GM20431 (cell line): ENCODE data around the gene PODNL1.

Experiments
- in situ Hi-C: fragments of 300-500 bp; cut with MseI, MboI; formaldehyde crosslinking; loops from one replicate; pipeline ENCODE4 v1.15.0; 2020; ENCODE audit warnings: low sequenced_read_pairs; ENCODE audit not compliant: unreplicated experiment

Gene PODNL1

DNA sequence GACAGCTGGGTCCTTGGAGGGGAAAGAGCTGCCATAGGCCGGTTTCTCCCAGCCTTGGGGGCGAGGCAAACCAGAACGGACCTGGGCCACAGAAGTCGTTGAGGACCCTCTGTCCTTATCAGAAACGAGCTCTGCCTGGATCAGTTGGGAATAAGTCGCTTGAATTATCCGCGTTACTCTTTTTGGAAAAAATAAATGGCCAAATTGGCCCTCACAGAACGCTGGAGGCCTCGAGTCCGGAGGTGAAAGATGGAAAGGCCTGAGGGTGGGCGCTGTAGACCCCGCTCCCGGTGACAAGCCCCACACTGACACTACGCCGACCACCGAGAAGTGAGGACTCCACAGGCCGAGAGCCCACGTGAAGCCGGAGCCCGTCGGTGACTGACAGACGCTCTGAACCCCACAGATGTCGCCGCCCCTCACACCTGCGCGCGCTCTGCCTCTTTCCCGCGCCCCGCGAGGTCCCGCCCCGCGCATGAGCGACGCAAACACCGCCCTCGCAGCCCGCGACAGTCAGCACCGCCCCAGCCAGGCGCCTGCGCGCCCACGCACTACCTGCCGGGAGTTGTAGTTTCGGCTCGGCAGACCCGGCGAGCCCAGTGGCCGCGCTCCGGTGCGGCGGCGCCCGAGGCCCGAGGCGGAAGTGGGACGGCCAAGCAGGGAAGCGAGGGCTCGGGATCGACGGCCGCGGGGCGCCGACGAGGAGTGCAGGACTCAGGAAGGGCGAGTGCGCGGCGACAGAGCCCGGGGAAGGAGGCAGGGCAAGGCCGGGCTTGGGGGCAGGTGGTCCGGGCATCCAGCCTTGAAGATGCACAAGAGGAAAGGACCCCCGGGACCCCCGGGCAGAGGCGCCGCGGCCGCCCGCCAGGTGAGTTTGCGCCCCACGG, 32.3 kb downstream of the PODNL1 start, which contains the start of the genes BRME1 and CC2D1A:
Gene BRME1 (minus strand): TSS at position 484 of the 887 bp plus-strand sequence. CDS start 1,225 bp downstream, outside the sequence.
Gene CC2D1A (plus strand): TSS at position 568 of the 887 bp plus-strand sequence. CDS start 241 bp downstream, at position 809.
- in situ Hi-C loops: no loop called here

DNA sequence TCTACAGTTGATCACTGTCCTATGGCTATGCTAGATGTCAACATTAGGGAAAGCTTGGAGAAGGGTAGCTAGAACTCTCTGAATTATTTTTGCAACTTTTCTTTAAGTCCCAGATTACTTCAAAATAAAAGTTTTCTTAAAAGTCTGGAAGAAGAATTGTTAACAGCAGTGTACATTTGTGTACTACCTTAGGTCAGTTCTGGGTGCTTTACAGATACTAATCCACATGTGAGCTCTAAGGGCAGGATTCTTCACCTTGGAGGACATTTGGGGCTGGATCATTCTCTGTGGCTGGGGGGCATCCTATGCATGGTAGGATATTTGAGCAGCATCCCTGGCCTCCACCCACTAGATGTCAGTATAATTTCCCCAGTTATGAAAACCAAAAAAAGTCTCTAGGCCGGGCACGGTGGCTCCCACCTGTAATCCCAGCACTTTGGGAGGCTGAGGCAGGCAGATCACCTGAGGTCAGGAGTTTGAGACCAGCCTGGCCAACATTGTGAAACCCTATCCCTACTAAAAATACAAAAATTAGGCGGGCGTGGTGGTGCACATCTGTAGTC, 35.1 kb downstream of the PODNL1 start:
- in situ Hi-C loops: no loop called here

DNA sequence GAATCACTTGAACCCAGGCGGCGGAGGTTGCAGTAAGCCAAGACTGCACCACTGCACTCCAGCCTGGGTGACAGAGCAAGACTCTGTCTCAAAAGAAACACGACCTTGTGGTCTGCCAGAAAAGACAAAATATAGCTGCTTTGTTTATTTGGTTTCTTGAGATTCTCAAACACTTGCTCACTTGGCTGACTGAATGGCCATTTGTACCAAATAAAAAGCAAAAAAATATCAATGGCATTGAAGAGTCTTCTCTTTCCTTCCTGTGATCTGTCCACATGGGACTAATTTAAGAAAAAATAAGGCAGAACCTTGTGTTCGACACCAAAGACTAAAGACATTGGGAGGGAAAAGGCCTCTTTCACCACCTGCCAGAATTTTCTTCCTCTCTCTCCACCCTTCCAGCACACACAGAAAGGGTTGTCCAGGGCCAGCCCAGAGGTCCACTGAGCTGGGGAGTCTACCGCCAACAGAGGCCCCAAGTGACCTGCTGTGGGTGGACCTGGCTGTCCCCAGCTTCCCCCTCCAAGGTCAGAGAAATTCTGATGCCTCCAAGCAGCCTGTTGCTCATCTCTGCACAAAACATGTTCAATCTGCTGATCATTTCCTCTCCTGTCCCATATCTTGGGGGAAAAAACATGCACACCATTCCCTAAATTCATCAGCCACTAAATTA, 38.2 kb downstream of the PODNL1 start:
- in situ Hi-C loops: loop anchor here (10.0 kb wide), 1 partner anchor 145 kb away; no protein-coding TSS in a partner anchor

DNA sequence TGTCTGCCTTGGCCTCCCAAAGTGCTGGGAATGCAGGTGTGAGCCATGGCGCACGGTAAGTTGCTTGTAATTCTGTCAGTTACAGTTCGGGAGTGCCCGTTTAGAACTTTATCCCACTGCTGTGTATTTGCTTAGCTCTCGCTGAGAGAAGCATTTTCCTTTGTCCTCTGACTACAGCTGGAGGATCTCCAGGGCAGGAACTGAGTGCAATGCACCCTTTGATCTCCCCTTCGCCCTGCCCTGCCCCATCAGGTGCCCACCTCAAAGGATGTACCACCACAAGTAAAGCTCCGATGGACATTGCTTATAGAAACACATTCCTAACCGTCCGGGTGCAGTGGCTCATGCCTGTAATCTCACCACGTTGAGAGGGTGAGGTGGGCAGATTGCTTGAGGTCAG, 38.8 kb downstream of the PODNL1 start:
- in situ Hi-C loops: loop anchor here (10.0 kb wide), 1 partner anchor 145 kb away; no protein-coding TSS in a partner anchor

DNA sequence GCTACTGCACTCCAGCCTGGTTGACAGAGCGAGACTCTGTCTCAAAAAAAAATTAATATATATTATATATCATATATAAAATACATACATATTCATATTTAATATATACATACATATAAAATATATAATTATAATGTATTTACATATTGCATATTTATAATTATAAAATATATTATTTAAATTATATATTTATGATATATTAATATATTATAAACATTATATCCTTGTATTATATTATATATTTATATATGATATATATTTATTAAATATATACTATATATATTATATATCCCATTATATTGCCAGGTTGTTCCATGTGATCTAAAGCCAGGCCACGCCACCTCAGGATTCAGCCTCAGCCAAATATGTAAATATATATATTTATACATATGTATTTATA, 42.0 kb downstream of the PODNL1 start:
- in situ Hi-C loops: loop anchor here (10.0 kb wide), 1 partner anchor 149 kb away; no protein-coding TSS in a partner anchor

DNA sequence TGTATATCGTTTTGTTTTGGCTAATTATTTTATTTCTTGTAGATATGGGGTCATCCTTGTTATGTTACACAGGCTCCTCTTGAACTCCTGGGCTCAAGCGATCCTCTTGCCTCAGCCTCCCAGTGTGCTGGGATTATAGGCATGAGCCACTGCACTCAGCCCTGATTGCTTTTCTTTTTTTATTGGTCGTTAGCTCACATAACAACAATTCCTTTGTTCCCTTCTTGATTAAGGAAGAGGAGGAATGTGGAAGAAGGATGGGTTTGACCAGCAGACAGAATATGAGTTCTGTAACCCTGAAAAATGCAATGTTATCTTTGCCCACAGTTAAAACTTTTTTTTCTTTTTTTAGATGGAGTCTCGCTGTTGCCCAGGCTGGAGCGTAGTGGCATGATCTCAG, 43.7 kb downstream of the PODNL1 start:
- in situ Hi-C loops: loop anchor here (10.0 kb wide), 1 partner anchor 150 kb away; no protein-coding TSS in a partner anchor

DNA sequence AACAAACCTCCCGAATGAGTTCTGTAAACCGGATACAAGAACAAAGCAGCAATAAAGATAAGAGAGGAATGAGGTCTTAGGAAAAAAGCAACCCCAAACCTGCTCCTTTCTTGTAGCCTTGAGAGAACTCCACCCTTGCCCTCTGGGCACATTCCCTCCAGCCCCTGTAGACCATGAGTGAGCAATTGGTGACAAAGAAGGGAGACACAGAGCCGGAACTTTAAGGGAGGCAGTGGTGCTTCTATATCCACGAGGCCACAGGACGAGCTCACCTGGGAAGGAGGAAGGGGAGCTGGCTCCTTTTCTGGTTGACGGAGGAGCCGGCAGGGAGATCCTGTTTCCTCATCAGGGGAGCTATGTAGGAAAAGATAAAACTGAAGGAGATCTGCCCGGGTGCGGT, 45.3 kb downstream of the PODNL1 start:
- in situ Hi-C loops: loop anchor here (10.0 kb wide), 1 partner anchor 152 kb away; no protein-coding TSS in a partner anchor

DNA sequence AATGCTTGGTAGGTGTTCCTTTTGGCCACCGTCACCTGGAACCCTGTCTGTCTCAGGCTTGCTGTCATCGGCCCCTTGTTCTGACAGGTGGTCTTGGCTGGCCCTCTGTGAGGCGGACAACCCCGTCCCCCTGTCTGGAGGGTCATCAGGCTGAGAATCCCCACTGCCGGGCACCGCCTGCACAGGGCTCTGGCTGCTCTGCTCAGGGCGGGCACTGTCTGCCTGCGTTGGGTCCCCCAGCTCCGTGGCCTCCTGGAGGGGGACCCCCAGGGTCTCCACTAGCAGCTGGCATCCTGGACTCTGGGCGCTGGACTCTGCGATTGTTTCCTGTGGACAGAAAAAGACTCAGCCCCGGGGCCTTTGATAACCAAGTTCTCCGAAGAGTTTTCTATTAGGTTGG, 48.1 kb downstream of the PODNL1 start:
- in situ Hi-C loops: loop anchor here (10.0 kb wide), 1 partner anchor 155 kb away; no protein-coding TSS in a partner anchor

DNA sequence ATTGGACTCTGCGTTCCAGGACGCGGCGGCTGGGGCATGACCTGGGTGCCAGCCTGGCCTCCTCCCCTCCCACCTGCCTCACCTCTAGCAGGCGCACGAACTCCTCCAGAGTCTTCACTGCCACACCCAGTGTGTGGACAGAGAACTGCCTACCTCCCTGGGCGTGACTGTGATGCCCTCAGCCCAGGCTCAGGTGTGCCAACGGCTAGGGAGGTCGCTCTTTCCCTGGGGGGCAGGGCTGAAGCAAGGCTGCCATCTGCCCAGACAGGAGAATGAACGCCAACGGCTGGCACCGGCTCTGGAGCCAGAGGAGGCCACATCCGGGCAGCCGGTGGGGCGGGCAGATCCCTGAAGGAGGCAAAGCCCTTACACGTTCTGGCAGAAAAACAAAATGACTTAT, 49.9 kb downstream of the PODNL1 start:
- in situ Hi-C loops: no loop called here

DNA sequence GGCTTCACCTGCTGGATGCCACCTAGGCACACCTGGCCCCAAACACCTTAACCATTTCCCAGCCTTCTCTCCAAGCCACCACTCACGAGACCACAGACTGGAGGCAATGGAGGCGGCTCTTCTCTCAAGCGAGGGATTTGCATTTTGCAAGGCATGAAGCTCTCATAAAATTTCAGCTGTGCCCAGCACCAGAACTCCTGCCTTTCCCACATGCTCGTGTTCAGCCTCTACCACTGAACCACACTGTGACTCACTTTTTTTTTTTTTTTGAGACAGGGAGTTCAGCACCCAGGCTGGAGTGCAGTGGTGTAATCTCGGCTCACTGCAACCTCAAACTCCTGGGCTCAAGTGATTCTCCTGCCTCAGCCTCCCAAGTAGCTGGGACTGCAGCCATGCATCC, 50.7 kb downstream of the PODNL1 start:
- in situ Hi-C loops: no loop called here

DNA sequence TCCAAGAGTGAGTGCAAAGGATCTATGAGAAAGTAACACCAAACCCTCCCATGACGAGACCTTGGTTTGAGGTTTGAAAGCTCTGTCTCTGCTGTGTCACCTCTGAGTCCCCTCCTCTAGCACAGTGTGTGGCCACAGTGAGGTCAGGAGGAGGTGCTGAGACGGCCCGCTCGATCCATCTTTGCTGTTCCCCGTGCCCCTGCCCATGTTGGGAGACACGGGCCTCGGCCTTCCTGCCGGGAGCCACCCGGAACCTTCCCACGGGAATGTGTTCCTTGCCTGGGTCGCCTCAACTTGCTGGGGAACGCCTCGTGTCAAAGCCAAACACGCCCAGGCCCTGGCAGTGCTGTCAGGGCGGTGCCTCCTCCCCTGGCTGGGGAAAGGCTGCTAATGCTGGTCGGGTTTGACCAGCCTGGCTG, 51.2 kb downstream of the PODNL1 start:
- in situ Hi-C loops: no loop called here

DNA sequence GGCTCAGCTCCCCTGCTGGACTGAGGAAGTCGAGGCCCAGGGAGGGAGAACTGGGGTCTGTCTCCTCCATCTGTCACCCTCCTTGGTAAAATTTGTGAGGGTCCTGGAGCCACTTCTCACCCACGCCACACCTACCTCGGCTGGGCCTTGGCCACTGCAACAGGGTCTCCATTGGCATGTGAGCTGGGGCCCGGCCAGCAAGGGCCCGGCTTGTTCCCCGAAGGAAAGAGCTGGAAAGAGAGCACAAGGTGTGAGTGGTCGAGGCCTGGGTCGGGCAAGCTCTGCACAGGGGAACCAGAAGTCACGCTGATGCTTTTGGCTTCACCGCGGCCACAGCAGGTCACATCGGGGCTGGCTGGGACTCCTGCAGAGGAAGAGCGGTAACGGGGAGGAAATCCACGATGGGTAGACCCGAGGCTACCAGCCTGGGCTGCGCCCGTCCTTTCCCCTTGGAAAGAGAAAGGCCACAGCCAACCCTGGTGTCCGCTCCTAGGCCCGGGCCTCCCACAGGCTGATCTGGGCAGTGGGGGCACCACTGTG, 52.3 kb downstream of the PODNL1 start:
- in situ Hi-C loops: no loop called here

DNA sequence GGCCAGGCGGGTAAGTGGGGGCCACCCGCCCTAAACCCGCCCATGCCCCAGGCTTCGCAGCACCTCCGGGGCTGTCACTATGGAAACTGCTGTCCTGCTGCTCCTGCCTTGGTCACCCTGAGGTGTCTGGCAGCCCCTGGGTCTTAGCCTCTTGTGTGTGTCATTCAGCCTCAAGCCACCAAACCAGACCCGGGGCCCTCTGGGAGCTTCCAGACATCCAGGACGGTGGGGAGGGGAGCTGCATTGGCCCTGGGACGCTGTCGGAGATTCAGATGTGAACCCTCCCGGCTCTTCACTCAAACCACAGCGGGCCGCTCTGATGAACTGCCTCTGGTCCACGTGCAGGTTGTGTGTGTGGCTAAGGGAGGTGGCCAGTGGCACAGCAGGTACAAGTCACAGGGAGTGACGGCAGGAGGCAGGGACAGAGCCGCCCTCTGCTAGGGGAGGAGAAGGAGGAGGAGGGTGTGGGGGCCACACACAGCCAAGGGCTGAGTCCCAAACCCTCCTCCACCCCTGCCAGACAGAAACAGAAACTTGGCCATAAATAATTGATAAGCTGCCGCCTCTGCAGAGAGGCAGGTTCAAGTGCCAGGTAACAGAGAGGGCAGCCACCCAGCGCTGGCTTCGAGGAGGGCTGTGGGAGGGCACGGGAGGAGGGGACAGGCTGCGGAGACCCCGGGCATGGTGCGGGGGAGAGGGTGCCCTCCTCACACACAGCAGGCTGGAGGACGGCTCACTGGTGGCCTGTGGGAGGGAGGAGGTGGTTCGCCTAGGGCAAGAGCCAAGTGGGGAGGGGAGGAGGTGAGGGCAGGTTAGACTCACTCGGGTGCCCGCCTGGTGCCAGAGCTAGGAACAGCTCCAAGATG, 53.3 kb downstream of the PODNL1 start:
- in situ Hi-C loops: no loop called here

DNA sequence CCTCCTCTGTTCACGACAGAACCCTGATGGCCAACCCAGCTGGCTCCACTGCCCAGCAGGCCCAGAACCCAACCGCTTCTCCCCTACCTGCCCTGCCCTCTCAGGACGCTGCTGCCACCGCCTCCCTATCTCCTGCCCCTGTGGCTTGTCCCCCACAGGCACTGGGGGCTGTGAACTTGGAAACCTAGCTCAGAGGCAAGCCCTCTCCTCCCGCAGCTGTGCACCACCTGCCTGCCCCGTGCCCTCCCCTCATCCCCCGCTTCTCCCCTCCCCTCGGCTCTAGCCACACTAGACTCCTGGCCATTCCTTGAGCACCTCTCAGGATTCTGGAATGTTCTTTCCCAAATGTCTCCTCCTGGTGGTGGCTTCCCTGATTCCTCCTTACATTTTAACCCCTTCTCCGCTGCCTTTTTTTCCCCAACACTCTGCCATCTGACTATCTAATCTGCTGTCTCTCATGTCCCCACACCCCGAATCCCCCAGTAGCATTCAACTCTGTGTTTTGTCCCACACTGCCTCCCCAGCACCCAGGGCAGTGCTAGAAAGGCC, 54.6 kb downstream of the PODNL1 start:
- in situ Hi-C loops: no loop called here

DNA sequence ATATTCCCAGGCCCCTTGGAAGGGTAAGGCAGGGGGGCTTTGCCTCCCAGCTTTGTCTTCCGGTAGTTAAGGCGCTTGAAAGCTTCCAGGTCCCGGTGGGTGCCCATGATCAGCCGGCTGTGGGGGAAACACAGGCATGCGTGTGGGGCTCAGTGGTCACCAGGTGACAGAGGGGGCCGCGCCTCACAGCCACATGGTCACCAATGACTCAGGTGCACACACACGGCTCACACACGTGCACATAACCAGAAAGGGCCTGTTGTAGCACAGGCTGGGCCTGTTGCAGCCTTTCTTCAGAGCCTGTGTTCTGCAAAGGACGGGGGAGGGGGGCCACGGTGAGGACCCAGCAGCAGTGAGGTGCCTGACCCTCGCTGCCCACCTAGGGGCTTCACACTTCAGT, 55.4 kb downstream of the PODNL1 start:
- in situ Hi-C loops: no loop called here

DNA sequence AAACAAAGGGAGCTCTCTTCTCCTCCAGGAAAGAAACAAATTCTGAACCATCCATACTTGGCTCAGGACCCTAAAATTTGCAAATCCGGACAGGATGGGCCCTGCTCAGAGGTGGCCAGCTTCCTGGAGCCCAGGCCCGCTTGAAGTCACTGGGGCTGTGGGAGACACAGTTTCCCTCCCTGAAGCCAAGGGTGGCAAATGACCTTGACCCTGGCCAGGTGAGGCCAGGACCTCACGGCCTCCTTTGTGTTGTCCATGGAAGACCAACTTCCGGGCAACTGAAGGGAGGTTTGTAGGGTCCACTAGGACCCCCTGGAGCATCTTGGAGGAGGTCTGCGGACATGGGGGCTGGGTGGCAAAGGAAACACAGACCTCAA, 55.8 kb downstream of the PODNL1 start:
- in situ Hi-C loops: no loop called here

DNA sequence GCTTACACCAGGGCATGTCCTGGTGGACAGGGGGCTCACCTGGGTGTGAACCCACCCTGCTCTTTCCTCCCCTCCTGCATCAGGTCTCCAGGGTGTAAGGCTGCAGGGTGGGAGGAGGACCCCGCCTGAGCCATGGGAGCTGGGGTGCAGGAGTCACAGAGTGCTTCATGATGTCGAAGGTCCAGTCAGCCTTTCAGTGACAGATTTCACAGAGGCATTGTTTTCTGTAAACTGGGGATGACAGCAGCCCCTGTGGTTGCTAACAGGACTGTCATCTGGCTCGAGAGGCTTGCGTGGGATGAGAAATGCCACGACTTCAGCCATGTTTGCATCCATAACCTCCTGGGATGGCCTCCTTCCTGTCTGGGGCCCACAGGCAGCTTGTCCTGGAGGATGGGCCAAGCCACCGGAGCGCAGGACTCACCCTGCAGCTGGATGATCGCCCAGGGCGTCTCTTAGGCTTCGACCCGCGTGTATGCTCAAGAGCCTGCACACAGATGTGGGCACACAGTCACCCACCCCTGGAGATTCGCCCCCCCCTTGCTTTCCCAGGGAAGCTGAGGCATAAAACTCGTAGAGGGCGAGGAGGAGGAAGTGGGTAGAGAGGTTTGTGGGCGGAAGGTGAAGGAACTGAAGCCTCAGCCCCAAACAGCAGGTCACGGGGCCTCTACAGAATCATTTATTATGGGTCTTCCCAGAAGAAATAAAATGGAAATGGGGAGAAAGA, 56.4 kb downstream of the PODNL1 start:
- in situ Hi-C loops: no loop called here

DNA sequence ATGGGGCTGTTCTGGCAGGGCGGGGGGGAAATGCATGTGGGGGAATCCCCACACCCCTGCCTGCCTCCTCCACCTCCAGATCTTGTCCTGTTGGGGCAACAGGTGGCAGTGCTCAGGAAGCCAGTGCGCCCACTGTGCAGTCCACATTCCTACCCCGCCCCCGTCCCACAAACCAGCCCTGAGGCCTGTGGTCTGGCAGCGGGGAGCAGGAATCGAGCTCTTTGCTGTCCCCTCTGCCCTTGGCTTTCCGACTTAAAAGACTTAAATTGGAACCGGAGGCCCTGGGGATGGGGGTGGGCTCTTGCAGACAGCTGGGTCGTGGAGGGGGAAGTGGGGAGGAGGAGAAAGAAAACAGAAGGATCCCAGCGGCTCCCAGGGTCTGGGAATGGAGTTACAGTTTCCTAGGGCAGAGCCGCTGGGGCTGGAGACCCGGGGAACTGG, 56.9 kb downstream of the PODNL1 start:
- in situ Hi-C loops: no loop called here
